H1 (cell line): ENCODE measurements around the gene NYAP2. TPM values are rescaled to one million over a fixed set of nuclear protein-coding genes. Genes with fewer than 3 reads are reported as not detected.
A peak's percentile ranks its signal among the peaks of the same experiment; 100 is the strongest.

Experiments
- CTCF ChIA-PET: fragments of 300-600 bp; sonication (Branson Sonifier 250); formaldehyde crosslinking; loops from one replicate; lab custom pipeline; 2021; ENCODE audit not compliant: partially characterized antibody; lab: Charles Lee
- POLR2A ChIA-PET: fragments of 300-600 bp; sonication (Branson Sonifier 250); formaldehyde crosslinking; loops from one replicate; lab custom pipeline; 2021; ENCODE audit warnings: inconsistent platforms; ENCODE audit not compliant: partially characterized antibody; lab: Charles Lee
- DNase-seq, 2 experiments: peaks; one replicate each; pipeline versions ENCODE4 v3.0.0 to v3.0.0-alpha.2; 2010 to 2022; ENCODE audit warnings: low spot score in 2 of 2, low read depth in 1 of 2, mixed read lengths in 1 of 2
- FAIRE-seq: peaks from 2 replicates; lab custom pipeline; 2011; peaks lifted over from hg19 to GRCh38; lab: Jason Lieb, UNC
- H2AFZ ChIP-seq: 2 replicates; pipeline ENCODE4 v1.8.1; 2012; ENCODE audit warnings: low read length, inconsistent platforms
- H2AK5ac ChIP-seq: 2 replicates; pipeline ENCODE4 v1.6.1; 2013; ENCODE audit warnings: low read depth, low read length
- H2BK120ac ChIP-seq: replicated peaks from 2 replicates; pipeline ENCODE3; 2013; ENCODE audit warnings: low read depth, low read length, inconsistent platforms
- H2BK12ac ChIP-seq: 2 replicates; pipeline ENCODE4 v1.6.1; 2013; ENCODE audit warnings: low read depth, low read length
- H2BK15ac ChIP-seq: 2 replicates; pipeline ENCODE4 v1.6.1; 2013; ENCODE audit warnings: low read length
- H2BK20ac ChIP-seq: 2 replicates; pipeline ENCODE4 v1.6.1; 2013; ENCODE audit warnings: low read length
- H2BK5ac ChIP-seq: 2 replicates; pipeline ENCODE4 v1.6.1; 2013; ENCODE audit warnings: low read depth, low read length
- H3K14ac ChIP-seq: 2 replicates; pipeline ENCODE4 v1.6.1; 2013; ENCODE audit warnings: inconsistent platforms; ENCODE audit not compliant: insufficient read length
- H3K18ac ChIP-seq: 2 replicates; pipeline ENCODE4 v1.6.1; 2013; ENCODE audit warnings: low read length; ENCODE audit errors: extremely low read depth
- H3K23ac ChIP-seq: 2 replicates; pipeline ENCODE4 v1.6.1; 2013; ENCODE audit warnings: inconsistent platforms; ENCODE audit not compliant: insufficient read length
- H3K23me2 ChIP-seq: 2 replicates; pipeline ENCODE4 v1.6.1; 2013; ENCODE audit warnings: low read depth, low read length
- H3K27ac ChIP-seq: 2 replicates; pipeline ENCODE4 v1.6.1; 2011; ENCODE audit warnings: low read depth, low read length, inconsistent platforms
- H3K27me3 ChIP-seq, 4 experiments: replicated peaks in 1 of 4; 1 replicate in 1 of 4; 2 replicates in 3 of 4; pipeline versions ENCODE4 v1.6.1 to v1.8.1; 2011 to 2013; ENCODE audit warnings: low read length in 3 of 4, mild to moderate bottlenecking in 3 of 4, inconsistent platforms in 2 of 4, mixed read lengths in 2 of 4, moderate library complexity in 1 of 4; ENCODE audit not compliant: control insufficient read depth in 3 of 4, insufficient read depth in 3 of 4; ENCODE audit errors: extremely low read depth in 1 of 4
- H3K36me3 ChIP-seq, 4 experiments: 2 replicates each; pipeline versions ENCODE4 v1.6.1 to v1.8.1; 2011 to 2013; ENCODE audit warnings: mild to moderate bottlenecking in 4 of 4, low read length in 3 of 4, moderate library complexity in 2 of 4, control low read depth in 1 of 4, inconsistent platforms in 1 of 4; ENCODE audit not compliant: insufficient read depth in 4 of 4, control insufficient read depth in 2 of 4
- H3K4ac ChIP-seq: replicated peaks from 2 replicates; pipeline ENCODE3; 2013; ENCODE audit warnings: low read length, low read depth, mixed read lengths, inconsistent platforms; ENCODE audit not compliant: insufficient read length
- H3K4me1 ChIP-seq, 4 experiments: replicated peaks in 1 of 4; 1 replicate in 1 of 4; 2 replicates in 3 of 4; pipeline versions ENCODE4 v1.6.1 to v1.8.1; 2011 to 2013; ENCODE audit warnings: low read length in 3 of 4, inconsistent platforms in 2 of 4, mixed read lengths in 1 of 4; ENCODE audit not compliant: insufficient read depth in 4 of 4, control insufficient read depth in 3 of 4
- H3K4me2 ChIP-seq, 2 experiments: 2 replicates each; pipeline versions ENCODE4 v1.6.1 to v1.8.1; 2011 to 2013; ENCODE audit warnings: low read depth in 2 of 2, low read length in 2 of 2, control low read depth in 1 of 2, inconsistent platforms in 1 of 2, mild to moderate bottlenecking in 1 of 2; ENCODE audit not compliant: insufficient read depth in 1 of 2
- H3K4me3 ChIP-seq, 4 experiments: fragments of 200-600, 300-600 bp in 1 of 4; sonication (generic), shearing (Covaris generic), sonication (Bioruptor Twin) in 1 of 4; 2 replicates each; pipeline versions ENCODE4 v1.5.1 to v1.8.1; 2011 to 2016; ENCODE audit warnings: low read length in 4 of 4, low read depth in 3 of 4, control low read depth in 2 of 4, inconsistent platforms in 2 of 4, mild to moderate bottlenecking in 2 of 4, mixed read lengths in 1 of 4, moderate library complexity in 1 of 4; ENCODE audit not compliant: insufficient read depth in 2 of 4; ENCODE audit errors: extremely low read depth in 1 of 4
- H3K56ac ChIP-seq: replicated peaks from 2 replicates; pipeline ENCODE3; 2013; ENCODE audit warnings: low read depth, mild to moderate bottlenecking, mixed read lengths, low read length, inconsistent platforms; ENCODE audit not compliant: insufficient read length
- H3K79me1 ChIP-seq: 2 replicates; pipeline ENCODE4 v1.6.1; 2013; ENCODE audit warnings: low read depth, low read length, control low read depth
- H3K79me2 ChIP-seq, 2 experiments: 2 replicates each; pipeline versions ENCODE4 v1.6.1 to v1.8.1; 2012 to 2013; ENCODE audit warnings: low read length in 2 of 2, mild to moderate bottlenecking in 2 of 2, inconsistent platforms in 1 of 2; ENCODE audit not compliant: insufficient read depth in 2 of 2, control insufficient read depth in 1 of 2
- H3K9ac ChIP-seq, 4 experiments: replicated peaks in 1 of 4; 1 replicate in 1 of 4; 2 replicates in 3 of 4; pipeline versions ENCODE4 v1.6.1 to v1.8.1; 2011 to 2013; ENCODE audit warnings: low read depth in 3 of 4, low read length in 3 of 4, control low read depth in 2 of 4, mild to moderate bottlenecking in 2 of 4, moderate library complexity in 2 of 4, inconsistent platforms in 1 of 4; ENCODE audit errors: extremely low read depth in 1 of 4
- H3K9me3 ChIP-seq, 2 experiments: 2 replicates each; pipeline versions ENCODE4 v1.6.1 to v1.8.1; 2012 to 2013; ENCODE audit warnings: mild to moderate bottlenecking in 2 of 2, moderate library complexity in 2 of 2, control low read depth in 1 of 2, inconsistent platforms in 1 of 2, low read depth in 1 of 2, low read length in 1 of 2, mixed read lengths in 1 of 2; ENCODE audit not compliant: insufficient read depth in 2 of 2
- H4K20me1 ChIP-seq, 2 experiments: replicated peaks in 1 of 2; 2 replicates each; pipeline versions ENCODE3 to v1.8.1; 2011 to 2013; ENCODE audit warnings: inconsistent platforms in 2 of 2, low read length in 2 of 2, mild to moderate bottlenecking in 1 of 2; ENCODE audit not compliant: insufficient read depth in 2 of 2, control insufficient read depth in 1 of 2
- H4K5ac ChIP-seq: 2 replicates; pipeline ENCODE4 v1.6.1; 2013; ENCODE audit warnings: low read length, low read depth, mixed read lengths, inconsistent platforms; ENCODE audit not compliant: insufficient read length
- H4K8ac ChIP-seq: 2 replicates; pipeline ENCODE4 v1.8.0; 2013; ENCODE audit warnings: mild to moderate bottlenecking, moderate library complexity, low read length, inconsistent platforms; ENCODE audit not compliant: insufficient read depth; ENCODE audit errors: extremely low read depth
- H4K91ac ChIP-seq: replicated peaks from 2 replicates; pipeline ENCODE3; 2013; ENCODE audit warnings: low read length, mixed read lengths, inconsistent platforms; ENCODE audit not compliant: insufficient read length
- HDAC2 ChIP-seq, 2 experiments: fragments of 300-600 bp in 1 of 2; sonication (generic) in 1 of 2; IDR thresholded peaks; 2 replicates each; pipeline ENCODE4 v1.6.1; 2011 to 2012; ENCODE audit warnings: low read depth in 2 of 2, low read length in 2 of 2, mild to moderate bottlenecking in 2 of 2, moderate library complexity in 2 of 2, borderline replicate concordance in 1 of 2, inconsistent platforms in 1 of 2
- NANOG ChIP-seq: IDR thresholded peaks from 2 replicates; pipeline ENCODE4 v1.6.1; 2011; ENCODE audit warnings: low read length, low read depth, mild to moderate bottlenecking, inconsistent platforms; ENCODE audit not compliant: insufficient read depth, poor library complexity, severe bottlenecking
- POU5F1 ChIP-seq: IDR thresholded peaks from 2 replicates; pipeline ENCODE4 v1.6.1; 2011; ENCODE audit warnings: low read depth, mild to moderate bottlenecking, low read length, moderate library complexity
- SIN3A ChIP-seq, 2 experiments: IDR thresholded peaks in 1 of 2; conservative IDR thresholded peaks in 1 of 2; 2 replicates each; pipeline ENCODE4 v1.6.1; 2011 to 2012; ENCODE audit warnings: low read length in 2 of 2, improper control_type of control experiment in 1 of 2, low read depth in 1 of 2, mild to moderate bottlenecking in 1 of 2
- WGBS, 2 experiments: shearing (Covaris generic) in 1 of 2; methylation state at CpG; one replicate each; pipeline versions ENCODE4 v1.1.6 to v1.1.7; 2013 to 2015; ENCODE audit warnings: low lambda C conversion rate in 2 of 2, mixed read lengths in 2 of 2, inconsistent platforms in 1 of 2, low coverage in 1 of 2, missing lambda C conversion rate in 1 of 2; ENCODE audit not compliant: insufficient replicate concordance in 2 of 2, insufficient coverage in 1 of 2, insufficient read length in 1 of 2; ENCODE audit errors: extremely low coverage in 1 of 2, missing lambda C conversion rate in 1 of 2; 5-methylcytosine and 5-hydroxymethylcytosine counted together
- polyA plus RNA-seq, 7 experiments: library from polyadenylated mRNA; depleted of rRNA in 3 of 7; stranded (reverse) in 5 of 7; unstranded in 2 of 7; fragments of >200 nt in 5 of 7; fragments of 200-250 nt in 2 of 7; gene quantifications; 1 replicate in 5 of 7; 2 replicates in 1 of 7; 4 replicates in 1 of 7; pipeline versions ENCODE4 v1.2.1 to v1.2.3, GENCODE V29; 2011 to 2013; ENCODE audit warnings: missing spikeins in 2 of 7, mixed read lengths in 2 of 7
- total RNA-seq: library from RNA; stranded (reverse); fragmentation: NEBNext Ultra II Directional; extraction: Animal tissue kit (Norgen Biotek cat#: 25700); gene quantifications from 2 replicates; pipeline ENCODE4 v1.2.1, GENCODE V29; 2021
- TF ChIP-seq, protein P1 (sequence below): IDR thresholded peaks from 2 replicates; pipeline ENCODE4 v1.6.1; 2012; ENCODE audit warnings: inconsistent platforms
- TF ChIP-seq, protein P2 (sequence below): IDR thresholded peaks from 2 replicates; pipeline ENCODE4 v1.6.1; 2011; ENCODE audit warnings: low read length, improper control_type of control experiment
- TF ChIP-seq, protein P3 (sequence below): IDR thresholded peaks from 2 replicates; pipeline ENCODE4 v1.6.1; 2012; ENCODE audit warnings: inconsistent platforms

Gene NYAP2
- total and polyA plus RNA-seq, 2 of the 8 experiments (the other 6 are each of a cell fraction or from before 2014, with no cell fraction given): not detected

DNA sequence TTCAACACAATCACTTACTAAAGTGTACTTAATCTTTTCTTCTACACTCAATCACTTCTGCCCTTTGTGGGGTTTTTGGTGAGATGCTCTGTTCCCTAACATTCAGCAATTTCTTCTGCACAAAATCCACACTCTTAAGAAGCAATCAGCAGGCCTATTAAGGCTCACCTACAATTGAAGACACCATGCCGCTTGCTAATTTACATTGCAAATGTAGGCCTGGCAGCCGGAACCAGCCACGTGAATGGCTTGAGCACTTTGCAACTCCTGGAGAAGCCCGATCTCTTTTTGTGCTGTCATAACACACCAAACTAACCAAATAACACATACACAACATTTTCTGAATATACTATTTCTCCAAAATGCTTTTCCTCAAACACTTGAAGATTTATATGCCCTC, 66.3 kb downstream of the NYAP2 start:
- Histone ChIP-seq H2BK20ac (no peak overlapping the region), H3K9ac (no peak overlapping the region), H3K4me1 (peaks cover 0 to 14% (median 10%) of the 10 kb centered on the region in 4 experiments; a peak in 6 of 7 replicates), H3K36me3 (no peaks in the 10 kb centered on the region), H3K79me1 (no peaks in the 10 kb centered on the region), H3K27ac (no peak overlapping the region), H4K91ac (no peak overlapping the region), H2AK5ac (no peak overlapping the region), H2BK12ac (no peak overlapping the region), H4K20me1 (no peaks in the 10 kb centered on the region), H3K23ac (no peak overlapping the region), H2BK5ac (no peak overlapping the region), H3K14ac (no peak overlapping the region), H4K8ac (no peak overlapping the region), H2AFZ (no peak overlapping the region), H3K9me3 (no peaks in the 10 kb centered on the region), H3K23me2 (no peaks in the 10 kb centered on the region), H3K27me3 (no peaks in the 10 kb centered on the region; a peak in 2 of 7 replicates), H3K79me2 (no peaks in the 10 kb centered on the region), H2BK120ac (no peak overlapping the region), H3K4me2 (peak overlapping the region; percentile 13 to 51; a peak in 2 of 4 replicates), H3K4ac (no peak overlapping the region), H3K56ac (no peak overlapping the region), H2BK15ac (no peak overlapping the region), H4K5ac (no peak overlapping the region), H3K4me3 (no peak overlapping the region; a peak in 1 of 8 replicates), H3K18ac (no peak overlapping the region; the same call in 1 of the 2 replicates)
- 7% methylated on average over 4 of the region's 4 CpGs; no CpG with 5 or more reads in 1 of the 2 experiments for WGBS, 2 experiments
- CTCF ChIA-PET: no interaction called here
- FAIRE-seq (peak; percentile 98), DNase-seq (peak in 1 of 2 experiments; percentile 41)
- POLR2A ChIA-PET: no interaction called here
- TF ChIP-seq, protein P1, sequence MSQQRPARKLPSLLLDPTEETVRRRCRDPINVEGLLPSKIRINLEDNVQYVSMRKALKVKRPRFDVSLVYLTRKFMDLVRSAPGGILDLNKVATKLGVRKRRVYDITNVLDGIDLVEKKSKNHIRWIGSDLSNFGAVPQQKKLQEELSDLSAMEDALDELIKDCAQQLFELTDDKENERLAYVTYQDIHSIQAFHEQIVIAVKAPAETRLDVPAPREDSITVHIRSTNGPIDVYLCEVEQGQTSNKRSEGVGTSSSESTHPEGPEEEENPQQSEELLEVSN: peak; percentile 68
- TF ChIP-seq HDAC2 (IDR thresholded peaks at IDR 0.05; ENCODE audit: borderline replicate concordance in 1 of 2, low read depth in 2 of 2, low read length in 2 of 2): no peak
- TF ChIP-seq NANOG: peak; percentile 80
- TF ChIP-seq, protein P2, sequence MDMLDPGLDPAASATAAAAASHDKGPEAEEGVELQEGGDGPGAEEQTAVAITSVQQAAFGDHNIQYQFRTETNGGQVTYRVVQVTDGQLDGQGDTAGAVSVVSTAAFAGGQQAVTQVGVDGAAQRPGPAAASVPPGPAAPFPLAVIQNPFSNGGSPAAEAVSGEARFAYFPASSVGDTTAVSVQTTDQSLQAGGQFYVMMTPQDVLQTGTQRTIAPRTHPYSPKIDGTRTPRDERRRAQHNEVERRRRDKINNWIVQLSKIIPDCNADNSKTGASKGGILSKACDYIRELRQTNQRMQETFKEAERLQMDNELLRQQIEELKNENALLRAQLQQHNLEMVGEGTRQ: 0 out of 2 replicates have a peak, but pooled peaks have one; percentile 17
- no peak for TF ChIP-seq SIN3A (conservative IDR thresholded peaks at IDR 0.05 in 1 of 2, IDR thresholded peaks at IDR 0.05 in 1 of 2; ENCODE audit: low read depth in 1 of 2, low read length in 2 of 2)
- peak; percentile 87; the same call in 1 of the 2 replicates for TF ChIP-seq POU5F1
- TF ChIP-seq, protein P3, sequence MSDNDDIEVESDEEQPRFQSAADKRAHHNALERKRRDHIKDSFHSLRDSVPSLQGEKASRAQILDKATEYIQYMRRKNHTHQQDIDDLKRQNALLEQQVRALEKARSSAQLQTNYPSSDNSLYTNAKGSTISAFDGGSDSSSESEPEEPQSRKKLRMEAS: peak; percentile 84
